ENCODE data around the gene CDH5. TPM values are rescaled to one million over a fixed set of nuclear protein-coding genes. Genes with fewer than 3 reads are reported as not detected.

The CDH5 gene
- total RNA-seq, 4 donors from 2014 or later: 56.0 to 90.0 (median 67.2) TPM

GRCh38 chr16:66431760-66432159 lies 65.3 kb downstream of the CDH5 start:
- no peak for TF ChIP-seq POLR2A (IDR thresholded peaks at IDR 0.05)
- no peak for TF ChIP-seq CTCF (IDR thresholded peaks at IDR 0.05)
- WGBS, 2 donors: 83 to 87% methylated on average over 8 of the region's 8 CpGs
- peaks cover 6 to 13% of the 10 kb centered on the region in 2 donors for H3K4me1 ChIP-seq
- no peak overlapping the region for H3K27ac ChIP-seq
- no peak for DNase-seq
- intact Hi-C loops (cut with DNase I): no loop called here
- H3K9me3 ChIP-seq: no peaks in the 10 kb centered on the region
- no peaks in the 10 kb centered on the region for H3K36me3 ChIP-seq
- H3K27me3 ChIP-seq: no peaks in the 10 kb centered on the region
- H3K4me3 ChIP-seq (replicated peaks in 1 of 3): no peak overlapping the region

- Histone ChIP-seq H3K27me3 (no peaks in the 10 kb centered on the region), H3K9me3 (no peaks in the 10 kb centered on the region), H3K27ac (no peak overlapping the region), H3K36me3 (no peaks in the 10 kb centered on the region), H3K4me3 (replicated peaks in 1 of 3) (no peak overlapping the region), H3K4me1 (peaks cover 6 to 12% of the 10 kb centered on the region in 2 donors)
- DNase-seq: no peak
- intact Hi-C loops (cut with DNase I): no loop called here
- no peak for TF ChIP-seq POLR2A (IDR thresholded peaks at IDR 0.05)
- TF ChIP-seq CTCF (IDR thresholded peaks at IDR 0.05): no peak
- 88 to 98% methylated on average over 5 of the region's 5 CpGs for WGBS, 2 donors
These were observed 65.9 kb downstream of the CDH5 start for GRCh38 chr16:66432429-66432828.

- WGBS, 2 donors: 50 to 66% methylated on average over 7 to 9 of the region's 9 CpGs
- H3K27ac ChIP-seq: no peak overlapping the region
- H3K4me1 ChIP-seq: no peaks in the 10 kb centered on the region
- no peak for DNase-seq
- H3K36me3 ChIP-seq: no peaks in the 10 kb centered on the region
- no peaks in the 10 kb centered on the region for H3K9me3 ChIP-seq
- H3K4me3 ChIP-seq (replicated peaks in 1 of 3): no peak overlapping the region
- TF ChIP-seq CTCF (IDR thresholded peaks at IDR 0.05) (no peak), POLR2A (IDR thresholded peaks at IDR 0.05) (no peak)
- H3K27me3 ChIP-seq: no peaks in the 10 kb centered on the region
- intact Hi-C loops (cut with DNase I): no loop called here
These were observed 68.3 kb downstream of the CDH5 start for GRCh38 chr16:66434619-66435430.

GRCh38 chr16:66435896-66436295 lies 69.4 kb downstream of the CDH5 start:
- Histone ChIP-seq H3K27ac (no peak overlapping the region), H3K27me3 (no peaks in the 10 kb centered on the region), H3K4me1 (no peaks in the 10 kb centered on the region), H3K9me3 (no peaks in the 10 kb centered on the region), H3K4me3 (replicated peaks in 1 of 3) (no peak overlapping the region), H3K36me3 (no peaks in the 10 kb centered on the region)
- TF ChIP-seq CTCF (IDR thresholded peaks at IDR 0.05) (no peak), POLR2A (IDR thresholded peaks at IDR 0.05) (no peak)
- intact Hi-C loops (cut with DNase I): no loop called here
- 96 to 100% methylated on average over 1 of the region's 1 CpG for WGBS, 2 donors
- no peak for DNase-seq

- WGBS, 2 donors: 68% methylated on average over 9 to 15 of the region's 15 CpGs
- Histone ChIP-seq H3K36me3 (no peaks in the 10 kb centered on the region), H3K27me3 (no peaks in the 10 kb centered on the region), H3K4me1 (no peaks in the 10 kb centered on the region), H3K27ac (no peak overlapping the region), H3K9me3 (no peaks in the 10 kb centered on the region), H3K4me3 (replicated peaks in 1 of 3) (no peak overlapping the region)
- TF ChIP-seq CTCF (IDR thresholded peaks at IDR 0.05) (no peak), POLR2A (IDR thresholded peaks at IDR 0.05) (no peak)
- intact Hi-C loops (cut with DNase I): no loop called here
- DNase-seq: no peak
These were observed 71.0 kb downstream of the CDH5 start for GRCh38 chr16:66437391-66437945.
